IPS DF 19.7 (cell line): ENCODE data around the gene DUSP1.
"Not testable (repeated sequence)": the region's sequence is repeated elsewhere in the genome, so short reads cannot be mapped to it uniquely, and the experiment has no call there.

Experiments
- DNase-seq: peaks from one replicate; pipeline ENCODE4 v3.0.0-alpha.2; 2013; ENCODE audit warnings: low read depth, low spot score

Gene DUSP1, protein sequence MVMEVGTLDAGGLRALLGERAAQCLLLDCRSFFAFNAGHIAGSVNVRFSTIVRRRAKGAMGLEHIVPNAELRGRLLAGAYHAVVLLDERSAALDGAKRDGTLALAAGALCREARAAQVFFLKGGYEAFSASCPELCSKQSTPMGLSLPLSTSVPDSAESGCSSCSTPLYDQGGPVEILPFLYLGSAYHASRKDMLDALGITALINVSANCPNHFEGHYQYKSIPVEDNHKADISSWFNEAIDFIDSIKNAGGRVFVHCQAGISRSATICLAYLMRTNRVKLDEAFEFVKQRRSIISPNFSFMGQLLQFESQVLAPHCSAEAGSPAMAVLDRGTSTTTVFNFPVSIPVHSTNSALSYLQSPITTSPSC

DNA sequence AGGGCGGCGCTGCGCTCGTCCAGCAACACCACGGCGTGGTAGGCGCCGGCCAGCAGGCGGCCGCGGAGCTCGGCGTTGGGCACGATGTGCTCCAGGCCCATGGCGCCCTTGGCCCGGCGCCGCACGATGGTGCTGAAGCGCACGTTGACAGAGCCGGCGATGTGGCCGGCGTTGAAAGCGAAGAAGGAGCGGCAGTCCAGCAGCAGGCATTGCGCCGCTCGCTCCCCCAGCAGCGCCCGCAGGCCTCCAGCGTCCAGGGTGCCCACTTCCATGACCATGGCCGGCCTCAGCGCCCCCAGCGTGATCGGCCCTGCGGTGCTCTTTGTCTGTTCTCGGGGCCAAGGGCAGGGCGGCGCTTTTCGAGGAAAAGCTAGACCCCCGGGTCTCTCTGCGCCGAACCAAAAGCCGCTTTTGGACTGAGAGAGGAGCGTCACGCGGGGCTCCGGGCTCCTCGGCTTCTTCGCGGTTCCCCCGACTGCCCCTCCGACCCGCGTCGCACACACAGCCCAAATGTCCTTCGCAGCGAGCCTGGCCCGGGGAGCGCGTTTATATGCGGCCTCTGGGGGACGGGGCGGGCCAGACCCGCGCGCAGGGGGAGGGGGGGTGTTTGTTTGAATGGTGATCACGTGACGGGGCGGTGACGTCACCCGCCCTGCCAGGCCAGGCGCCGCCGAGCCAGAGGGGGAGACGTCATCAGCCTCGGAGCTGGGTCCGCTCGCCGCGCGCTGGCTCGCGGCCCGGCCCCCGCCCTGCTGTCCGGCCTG, at the start of gene DUSP1:
DUSP1 (minus strand) TSS at position 521 of the 764 bp plus-strand sequence; CDS start at position 278, 243 bp downstream.
- no peak for DNase-seq

DNA sequence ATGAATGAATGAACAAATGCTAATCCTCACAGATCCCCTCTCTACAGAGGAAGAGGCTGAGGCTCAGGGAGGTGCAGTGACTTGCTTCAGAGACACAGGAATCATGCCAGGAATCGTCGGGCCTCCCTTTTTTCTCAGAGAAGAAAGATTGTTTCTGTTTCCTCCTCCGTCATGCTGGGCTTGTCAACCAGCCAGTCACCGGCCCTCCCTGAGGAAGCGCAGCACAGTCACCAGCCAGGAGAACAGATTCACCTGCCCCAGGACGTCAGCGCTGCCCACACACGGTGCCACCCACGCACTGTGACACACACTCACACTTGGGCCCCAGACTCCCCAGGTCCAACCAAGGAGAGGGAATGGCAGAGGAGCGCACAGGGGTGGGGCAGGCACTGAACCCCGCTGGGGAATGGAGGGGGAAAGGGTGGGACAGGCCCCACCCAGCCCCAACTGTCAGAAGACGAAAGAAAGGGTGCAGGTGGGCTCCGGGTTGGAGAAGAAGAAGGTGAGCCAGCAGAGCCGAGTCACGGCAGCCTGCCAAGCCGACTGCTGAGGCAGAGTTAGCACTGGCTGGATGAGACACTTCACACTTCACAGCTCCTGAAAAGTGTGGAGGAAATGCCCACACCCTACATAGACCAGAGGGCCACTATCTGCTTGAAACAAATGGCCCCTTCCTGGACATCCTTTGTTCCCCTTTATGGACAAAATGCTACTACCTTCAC, 49.2 kb upstream of the DUSP1 start:
- DNase-seq, result no peak

DNA sequence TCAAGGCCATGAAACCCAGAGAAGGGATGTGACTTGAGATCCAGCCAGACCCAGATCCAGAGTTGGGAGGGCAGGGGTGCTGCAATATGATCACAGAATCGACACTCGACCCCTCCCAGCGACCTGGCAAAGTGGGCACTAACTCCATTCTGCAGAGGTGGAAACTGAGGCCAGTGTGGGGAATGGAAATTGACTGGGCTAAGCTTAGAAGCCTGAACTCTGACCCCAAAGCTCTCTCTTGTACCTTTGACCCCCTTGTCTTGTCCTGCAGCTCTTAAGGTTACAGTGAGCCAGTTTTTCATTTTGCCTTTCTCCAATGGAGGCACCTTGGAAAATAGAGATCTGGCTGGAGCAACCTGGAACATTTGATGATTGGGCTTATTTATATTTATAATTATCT, 48.6 kb upstream of the DUSP1 start:
- no peak for DNase-seq

DNA sequence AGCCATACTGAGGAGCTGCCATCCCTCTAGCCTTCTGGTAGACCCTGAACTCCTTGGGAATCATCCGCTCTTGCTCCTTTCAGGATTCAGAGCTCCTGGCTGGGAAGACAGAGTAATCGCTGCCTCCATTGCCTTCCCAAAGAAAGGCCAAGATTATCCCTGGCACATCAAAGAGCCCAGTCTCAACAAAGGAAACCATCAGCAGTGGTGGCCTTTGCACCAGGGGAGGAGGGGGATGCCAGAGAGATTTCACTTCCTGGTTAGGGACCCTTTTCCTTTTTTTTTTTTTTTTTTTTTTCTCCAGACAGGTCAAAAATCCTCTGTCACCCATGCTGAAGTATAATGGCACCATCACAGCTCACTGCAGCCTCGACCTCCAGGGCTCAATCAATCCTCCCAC, 47.1 kb upstream of the DUSP1 start:
- no peak for DNase-seq

DNA sequence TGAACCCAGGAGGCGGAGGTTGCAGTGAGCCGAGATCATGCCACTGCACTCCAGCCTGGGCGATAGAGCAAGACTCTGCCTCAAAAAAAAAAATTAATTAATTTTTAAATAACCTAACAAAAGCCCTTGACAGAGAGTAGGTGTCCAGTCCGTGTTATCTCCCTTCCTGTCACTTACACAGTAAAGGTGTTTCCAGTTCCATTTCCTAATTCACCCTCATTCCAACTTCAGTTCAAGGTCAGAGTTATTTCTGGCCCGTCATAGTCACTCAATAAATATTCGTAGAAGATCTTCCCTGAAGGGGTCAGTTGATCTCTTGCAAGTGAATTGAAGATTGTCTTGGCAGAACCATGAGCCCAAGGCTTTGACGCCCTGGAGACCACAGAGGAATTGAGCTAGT, 46.7 kb upstream of the DUSP1 start:
- DNase-seq, result no peak

DNA sequence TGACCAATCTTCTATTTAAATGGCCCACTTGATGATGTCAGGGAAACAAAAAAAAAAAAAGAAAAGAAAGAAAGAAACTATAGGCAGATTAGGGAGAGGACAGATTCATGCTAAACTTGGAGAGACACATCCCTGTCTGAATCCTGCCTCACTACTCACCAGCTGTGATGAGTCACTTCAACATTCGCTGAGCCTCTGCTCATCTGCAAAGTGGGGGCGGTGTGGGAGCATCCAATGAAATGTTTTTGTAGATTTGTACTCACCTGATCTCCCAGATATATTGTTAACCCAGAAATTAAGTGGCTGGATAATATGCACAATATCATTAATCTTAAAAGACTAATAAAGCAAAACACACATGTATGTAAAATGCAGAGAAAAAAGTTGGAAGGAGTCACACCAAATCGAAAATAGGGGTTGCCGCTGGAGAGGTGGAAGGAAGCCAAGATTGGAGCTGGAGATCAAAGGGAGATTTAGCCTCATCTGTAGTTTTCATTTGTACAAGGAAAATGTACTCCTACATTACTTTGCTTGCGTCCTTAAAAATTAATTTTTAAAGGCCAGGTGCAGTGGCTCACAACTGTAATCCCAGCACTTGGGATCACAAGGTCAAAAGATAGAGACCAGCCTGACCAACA, 46.0 kb upstream of the DUSP1 start:
- DNase-seq, result no peak

DNA sequence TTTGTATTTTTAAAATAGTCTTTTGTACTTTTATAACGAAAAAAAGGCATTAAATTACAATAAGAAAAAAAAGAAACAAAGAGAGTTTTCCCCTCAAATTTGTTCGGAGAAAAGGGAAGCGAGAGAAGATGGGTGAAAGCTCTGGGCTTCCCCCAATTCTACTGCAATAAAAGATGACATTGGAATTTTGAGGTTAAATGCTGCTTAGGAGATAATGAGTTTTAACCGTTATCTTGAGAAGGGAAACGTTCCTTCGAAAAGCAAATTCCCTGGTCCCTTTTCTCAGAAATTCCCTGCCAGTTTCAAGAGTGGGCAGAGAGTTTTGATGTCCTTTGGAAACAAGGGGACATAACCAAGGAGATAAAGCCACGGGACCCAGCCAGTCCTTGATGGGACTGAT, 44.6 kb upstream of the DUSP1 start:
- no peak for DNase-seq

DNA sequence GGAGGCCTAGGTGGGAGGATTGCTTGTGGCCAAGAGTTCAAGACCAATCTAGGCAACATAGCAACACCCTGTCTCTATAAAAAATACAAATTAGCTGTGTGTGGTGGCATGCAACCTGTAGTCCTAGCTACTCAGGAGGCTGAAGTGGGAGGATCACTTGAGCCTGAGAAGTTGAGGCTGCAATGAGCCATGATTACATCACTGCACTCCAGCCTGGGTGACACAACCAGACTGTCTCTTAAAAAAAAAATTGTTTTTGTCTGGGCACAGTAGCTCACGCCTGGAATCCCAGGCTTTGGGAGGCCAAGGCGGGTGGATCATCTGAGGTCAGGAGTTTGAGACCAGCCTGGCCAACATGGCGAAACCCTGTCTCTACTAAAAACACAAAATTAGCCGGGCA, 40.0 kb upstream of the DUSP1 start:
- not testable (repeated sequence) for DNase-seq

DNA sequence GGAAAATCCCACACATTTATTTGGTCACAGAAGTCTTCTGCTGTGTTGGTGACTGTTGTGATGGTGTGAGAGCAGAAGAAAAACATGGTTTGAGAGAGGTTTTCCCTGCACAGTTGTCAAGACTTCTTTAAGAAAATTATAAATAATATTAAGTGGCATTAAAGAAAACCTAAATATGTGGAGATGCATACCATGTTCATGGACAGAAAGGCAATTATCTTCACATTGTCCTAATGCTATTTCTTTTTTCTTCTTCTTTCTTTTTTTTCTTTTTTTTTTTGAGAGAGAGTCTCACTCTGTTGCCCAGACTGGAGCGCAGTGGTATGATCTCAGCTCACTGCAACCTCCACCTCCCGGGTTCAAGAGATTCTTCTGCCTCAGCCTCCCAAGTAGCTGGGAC, 38.8 kb upstream of the DUSP1 start:
- no peak for DNase-seq

DNA sequence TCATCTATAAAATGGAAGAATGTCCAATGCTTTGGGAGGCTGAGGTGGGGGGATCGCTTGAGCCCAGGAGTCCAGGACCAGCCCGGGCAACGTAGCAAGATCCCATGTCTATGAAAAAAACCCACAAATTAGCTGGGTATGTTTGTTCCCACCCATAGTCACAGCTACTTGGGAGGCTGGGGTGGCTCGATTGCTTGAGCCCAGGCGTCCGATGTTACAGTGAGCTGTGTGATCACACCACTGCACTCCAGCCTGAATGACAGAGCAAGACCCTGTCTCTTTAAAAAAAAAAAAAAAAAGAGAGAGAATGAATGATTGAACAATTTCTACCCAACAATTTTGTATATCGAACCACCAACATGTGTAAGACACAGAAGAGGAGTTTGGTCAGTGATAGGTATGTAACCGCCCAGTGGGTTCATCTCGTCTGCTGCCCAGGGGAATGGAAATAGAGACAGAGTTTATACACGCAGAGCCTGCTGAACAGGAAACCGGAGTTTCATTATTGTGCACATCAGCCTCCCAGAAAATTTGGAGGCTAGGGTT, 36.8 kb upstream of the DUSP1 start:
- DNase-seq, result no peak

DNA sequence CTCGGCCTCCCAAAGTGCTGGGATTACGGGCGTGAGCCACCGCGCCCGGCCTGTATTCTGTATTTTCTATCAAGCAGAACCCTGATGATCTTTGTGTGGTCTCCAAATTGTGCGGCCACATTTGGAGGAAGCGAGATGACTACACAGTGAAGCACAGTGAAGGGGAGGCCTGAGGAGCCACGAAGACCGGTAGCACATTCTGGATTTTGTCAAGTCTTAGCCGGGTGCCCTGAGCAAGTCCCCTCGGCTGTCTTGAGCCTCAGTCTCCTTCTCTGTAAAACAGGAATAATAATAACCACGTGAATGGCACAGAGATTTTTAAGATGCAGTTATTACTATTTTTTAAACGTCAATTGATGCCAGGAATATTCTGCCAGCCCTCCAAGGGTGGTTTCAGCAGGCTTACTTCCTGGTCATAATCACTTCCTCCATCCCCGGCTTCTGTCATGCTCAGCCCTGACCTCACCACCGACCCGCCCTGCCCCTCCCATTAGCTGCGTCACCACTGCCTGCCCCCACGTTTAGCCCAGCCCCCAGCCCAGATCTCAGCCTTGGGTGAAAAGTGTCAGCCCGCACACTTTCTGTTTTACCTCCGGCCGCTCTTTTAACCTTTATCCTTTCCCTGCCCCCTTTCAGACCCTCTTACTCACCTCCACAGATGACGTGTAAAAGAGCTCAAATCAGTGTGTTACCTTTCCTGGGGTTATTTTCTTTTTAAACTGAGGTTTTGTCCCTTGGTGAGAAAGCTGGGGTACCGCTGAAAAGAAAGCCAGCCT, 36.1 kb upstream of the DUSP1 start:
- DNase-seq, result no peak

DNA sequence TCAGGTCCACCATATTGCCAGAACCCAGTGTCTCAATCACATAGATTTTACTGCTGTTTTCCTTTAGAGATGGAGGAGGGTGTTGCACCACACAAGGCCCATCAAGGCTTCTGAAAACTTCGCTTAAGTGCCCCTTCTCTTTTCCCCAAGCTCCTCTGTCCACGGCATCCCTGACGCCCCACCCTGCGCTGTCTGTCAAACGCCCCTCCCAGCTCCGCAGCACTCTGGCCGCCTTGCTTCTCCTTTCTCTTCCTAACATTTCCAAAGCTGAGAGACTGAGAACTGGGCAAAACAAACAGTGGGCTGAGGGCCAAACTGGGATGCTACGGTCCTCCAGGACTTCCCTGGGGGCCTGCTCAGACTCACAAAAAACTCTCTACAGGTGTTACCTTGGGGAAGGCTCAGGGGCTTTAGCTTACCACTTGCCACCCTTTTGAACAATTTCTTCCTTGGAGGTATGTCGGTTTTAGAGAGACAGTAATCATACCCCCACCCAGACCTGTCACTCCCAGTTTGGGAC, 34.8 kb upstream of the DUSP1 start:
- no peak for DNase-seq

DNA sequence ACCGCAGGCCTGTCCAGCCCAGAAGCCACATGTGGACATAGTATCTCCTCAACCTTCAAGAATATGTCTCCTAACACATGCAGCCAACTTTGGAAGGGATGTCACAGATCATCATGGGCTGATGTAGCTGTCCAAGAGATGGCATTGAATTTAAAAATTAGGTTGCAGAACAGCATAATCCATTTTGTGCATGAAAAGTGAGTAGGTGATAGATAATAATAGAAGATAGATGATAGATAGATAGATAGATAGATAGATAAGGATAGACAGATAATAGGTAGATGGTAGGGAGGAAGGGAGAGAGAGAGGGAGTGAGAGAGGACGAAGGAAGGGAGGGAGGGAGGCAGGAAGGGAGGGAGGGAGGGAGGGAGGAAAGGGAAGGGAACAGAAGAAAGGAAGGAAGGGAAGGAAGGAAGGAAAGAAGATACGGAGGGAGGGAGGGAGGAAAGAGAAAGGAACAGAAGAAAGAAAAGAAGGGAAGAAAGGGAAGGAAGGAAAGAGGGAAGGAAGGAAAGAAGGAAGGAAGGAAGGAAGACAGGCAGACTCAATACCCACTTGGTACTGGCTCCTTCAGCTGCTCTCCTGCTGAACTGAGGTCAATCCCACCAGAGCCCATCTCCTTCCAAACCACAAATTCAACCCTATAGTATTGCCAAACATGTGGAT, 34.2 kb upstream of the DUSP1 start:
- DNase-seq, result no peak

DNA sequence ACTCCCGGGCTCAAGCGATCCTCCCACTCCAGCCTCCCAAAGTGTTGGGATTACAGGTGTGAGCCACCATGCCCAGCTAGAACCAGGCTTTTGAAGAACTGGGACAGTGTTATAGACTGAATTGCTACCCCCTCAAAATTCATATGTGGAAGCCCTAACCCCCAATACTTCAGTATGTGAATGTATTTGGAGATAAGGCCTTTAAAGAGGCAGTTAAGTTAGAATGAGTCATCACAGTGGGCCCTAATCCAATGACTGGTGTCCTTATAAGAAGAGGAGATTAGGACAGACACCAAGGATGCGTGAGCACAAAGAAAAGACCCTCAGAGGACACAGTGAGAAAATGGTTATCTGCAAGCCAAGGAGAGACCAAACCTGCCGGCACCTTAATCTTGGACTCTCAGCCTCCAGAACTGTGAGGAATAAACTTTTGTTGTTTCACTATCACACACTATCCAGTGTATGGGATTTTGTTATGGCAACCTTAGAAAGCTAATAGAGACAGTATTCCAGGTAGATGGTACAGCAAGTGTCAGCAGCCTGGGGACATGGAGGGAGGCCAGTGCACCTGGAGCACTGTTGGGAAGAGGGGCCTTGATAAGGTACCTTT, 31.7 kb upstream of the DUSP1 start:
- no peak for DNase-seq

DNA sequence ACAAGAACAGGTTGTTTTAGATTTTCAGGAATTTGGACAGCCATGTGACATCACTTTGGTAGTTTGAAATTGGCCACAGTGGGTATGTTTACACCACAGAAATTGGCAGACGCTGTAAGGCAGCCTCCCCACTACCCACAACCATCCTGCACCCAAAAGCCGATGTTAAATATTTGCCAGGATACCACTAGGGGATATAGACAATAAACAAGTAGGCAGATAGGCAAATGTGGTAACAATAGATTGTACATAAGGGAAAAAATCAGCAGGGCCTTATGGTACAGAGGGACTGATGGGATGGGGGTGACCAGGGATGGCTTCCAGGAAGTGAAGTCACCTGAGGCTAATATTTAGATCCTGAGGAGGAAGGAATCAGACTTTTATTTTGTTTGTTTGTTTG, 31.1 kb upstream of the DUSP1 start:
- DNase-seq, result no peak

DNA sequence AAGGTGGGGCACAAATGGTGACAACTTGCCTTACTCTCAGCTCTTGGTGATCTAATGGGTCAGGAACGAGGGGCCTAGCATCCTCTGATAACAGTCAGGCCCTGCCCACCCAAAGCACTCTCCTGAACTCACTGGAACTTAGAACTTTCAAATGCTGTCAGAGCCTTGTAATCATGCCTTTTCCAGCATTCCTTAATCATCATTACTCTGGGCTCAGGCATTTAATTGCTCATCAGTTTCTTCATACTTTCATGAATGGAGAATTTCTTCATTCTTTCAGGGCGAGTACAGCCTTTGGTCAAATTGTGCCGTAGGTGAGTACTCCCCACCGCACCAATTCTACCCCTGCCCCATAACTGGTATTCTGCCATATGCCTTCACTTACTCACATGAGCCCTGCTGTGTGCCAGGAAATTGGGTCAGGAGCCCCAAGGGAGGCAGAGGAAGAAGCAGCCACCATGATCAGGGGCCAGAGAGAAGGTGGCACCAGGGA, 30.2 kb upstream of the DUSP1 start:
- no peak for DNase-seq

DNA sequence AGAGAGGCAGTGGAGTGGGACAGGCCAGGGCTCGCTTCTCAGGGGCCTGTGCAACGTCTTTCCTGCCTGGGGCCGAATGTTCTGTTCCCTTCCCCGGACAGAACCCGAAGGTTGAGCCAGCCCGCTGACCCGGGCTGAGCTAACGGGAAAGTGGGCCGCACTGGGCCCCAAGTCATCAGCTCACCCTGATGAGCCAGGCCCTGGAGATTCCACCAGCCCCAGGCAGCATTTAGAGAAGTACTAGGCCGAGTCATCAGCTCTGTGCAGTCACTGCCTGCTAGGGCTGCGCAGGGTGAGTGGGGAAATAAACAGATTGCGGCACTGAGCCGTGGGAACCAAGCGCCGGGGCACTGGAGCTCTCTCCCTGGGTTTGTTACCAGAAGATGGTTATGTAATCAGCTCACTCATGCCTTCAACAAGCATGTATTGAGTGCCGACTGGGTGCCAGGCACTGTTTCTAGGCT, 29.1 kb upstream of the DUSP1 start:
- DNase-seq, result no peak

DNA sequence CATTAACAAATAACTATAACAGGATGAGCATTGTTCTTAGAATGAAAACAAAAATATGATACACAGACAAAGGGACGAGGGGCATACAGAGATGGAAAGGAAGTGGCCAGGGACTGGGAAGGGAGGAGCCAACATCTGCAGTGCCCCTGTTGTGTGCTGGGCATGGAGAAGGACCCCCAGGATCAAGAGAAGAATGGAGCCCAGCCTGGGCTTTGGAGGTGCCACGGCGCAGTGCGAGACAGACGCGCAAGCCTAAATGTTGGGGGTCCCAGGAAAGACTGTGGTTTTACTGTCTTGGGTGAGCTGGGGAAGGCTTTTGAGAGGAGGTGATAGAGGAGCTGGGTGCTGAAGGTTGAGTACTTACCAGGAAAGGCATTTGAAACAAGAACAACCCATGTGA, 28.4 kb upstream of the DUSP1 start:
- DNase-seq, result no peak

DNA sequence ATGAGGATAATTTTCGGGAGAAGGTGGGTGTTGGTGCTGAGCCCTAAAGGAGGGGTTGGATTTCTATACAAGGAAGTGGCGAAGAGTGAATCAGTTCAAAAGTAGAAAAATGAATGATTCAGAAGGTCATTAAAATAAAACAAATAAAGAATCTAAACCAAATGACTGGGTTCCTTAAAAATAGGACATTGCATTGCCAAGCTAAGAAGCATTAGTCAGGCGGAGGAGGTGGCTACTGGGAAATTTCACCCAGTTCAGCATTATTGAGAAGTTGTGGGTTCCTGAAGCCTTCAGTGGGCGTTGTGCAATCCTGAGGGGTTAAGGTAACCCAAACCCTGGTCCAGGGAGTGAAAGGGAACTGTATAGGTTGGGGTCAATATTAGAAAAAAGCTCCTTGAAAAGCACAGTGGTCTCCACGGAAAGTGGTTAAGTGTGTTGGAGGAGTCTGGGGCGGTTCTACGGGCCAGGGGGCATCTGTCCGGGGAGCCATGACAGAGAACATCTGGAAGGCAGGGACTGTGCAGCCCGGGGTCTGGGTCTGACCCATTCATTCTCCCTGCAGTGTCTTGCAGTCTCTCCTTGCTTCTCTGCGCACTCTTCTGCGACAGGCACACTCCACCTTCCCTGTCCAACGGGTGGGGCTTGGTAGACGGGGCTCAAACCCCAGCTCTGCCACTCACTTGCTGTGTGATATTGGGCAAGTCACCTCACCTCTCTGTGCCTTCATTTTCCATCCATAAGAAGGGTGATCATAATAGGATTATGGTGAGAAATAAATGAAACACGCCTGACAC, 27.6 kb upstream of the DUSP1 start:
- DNase-seq, result no peak
